Germinal center (tissue), 1 donor: ENCODE data around the gene CABLES2.
"Not testable (repeated sequence)": the region's sequence is repeated elsewhere in the genome, so short reads cannot be mapped to it uniquely, and the experiment has no call there.

Source experiments
- DNase-seq: peaks from one replicate; pipeline ENCODE4 v3.0.0; 2012; ENCODE audit warnings: mixed read lengths, low spot score

The CABLES2 gene

GRCh38 chr20:62388839-62389600, 18.1 kb downstream of the CABLES2 start:
- no peak for DNase-seq

- no peak for DNase-seq
Measured at GRCh38 chr20:62387933-62388635, 19.0 kb downstream of the CABLES2 start.

- no peak for DNase-seq
Measured at GRCh38 chr20:62387219-62387913, 19.7 kb downstream of the CABLES2 start.

GRCh38 chr20:62386383-62387218, 20.5 kb downstream of the CABLES2 start, which contains the start of gene RPS21:
Gene RPS21 (plus strand): TSS chr20:62387103. CDS start chr20:62387339, 236 bp downstream.
- peak; percentile 91 for DNase-seq

- peak; percentile 80 for DNase-seq
Measured at GRCh38 chr20:62382306-62383198, 24.5 kb downstream of the CABLES2 start.

GRCh38 chr20:62381842-62382241, 25.2 kb downstream of the CABLES2 start:
- DNase-seq, result no peak

- DNase-seq, result no peak
Measured at GRCh38 chr20:62381202-62381797, 25.8 kb downstream of the CABLES2 start.

- no peak for DNase-seq
Measured at GRCh38 chr20:62378215-62378614, 28.9 kb downstream of the CABLES2 start.

- no peak for DNase-seq
Measured at GRCh38 chr20:62377615-62378178, 29.4 kb downstream of the CABLES2 start.

- DNase-seq, result no peak
Measured at GRCh38 chr20:62377064-62377461, 30.0 kb downstream of the CABLES2 start.

GRCh38 chr20:62376112-62377063, 30.7 kb downstream of the CABLES2 start:
- no peak for DNase-seq

- no peak for DNase-seq
Measured at GRCh38 chr20:62374331-62375152, 32.5 kb downstream of the CABLES2 start.

GRCh38 chr20:62373631-62374179, 33.4 kb downstream of the CABLES2 start:
- not testable (repeated sequence) for DNase-seq

- no peak for DNase-seq
Measured at GRCh38 chr20:62372042-62372993, 34.8 kb downstream of the CABLES2 start.

- DNase-seq, result no peak
Measured at GRCh38 chr20:62371588-62372041, 35.5 kb downstream of the CABLES2 start.
